NCI-H526 treated with DMSO at 0.1 percent for 48 hours (cell line): ENCODE data around the gene TKT.

Experiments
- DNase-seq: peaks from one replicate; lab custom pipeline; 2025; lab: John Stamatoyannopoulos, UW

The TKT gene

GRCh38 chr3:53181024-53181371 is 74.8 kb downstream of the TKT start:
- no peak for DNase-seq

GRCh38 chr3:53180305-53181023 is 75.4 kb downstream of the TKT start:
- no peak for DNase-seq

DNA sequence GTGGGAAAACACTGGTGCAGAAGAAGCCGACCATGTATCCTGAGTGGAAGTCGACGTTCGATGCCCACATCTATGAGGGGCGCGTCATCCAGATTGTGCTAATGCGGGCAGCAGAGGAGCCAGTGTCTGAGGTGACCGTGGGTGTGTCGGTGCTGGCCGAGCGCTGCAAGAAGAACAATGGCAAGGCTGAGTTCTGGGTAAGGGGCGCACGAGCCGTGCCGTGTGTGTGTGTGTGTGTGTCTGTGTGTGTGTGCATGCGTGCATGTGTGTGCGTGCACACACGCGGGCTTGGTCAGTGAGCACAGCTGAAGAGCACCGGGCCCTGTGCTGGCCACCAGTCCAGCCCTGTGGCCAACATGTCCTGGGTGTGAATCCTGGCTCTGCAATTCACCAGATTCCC is 76.2 kb downstream of the TKT start:
- DNase-seq = no peak

DNA sequence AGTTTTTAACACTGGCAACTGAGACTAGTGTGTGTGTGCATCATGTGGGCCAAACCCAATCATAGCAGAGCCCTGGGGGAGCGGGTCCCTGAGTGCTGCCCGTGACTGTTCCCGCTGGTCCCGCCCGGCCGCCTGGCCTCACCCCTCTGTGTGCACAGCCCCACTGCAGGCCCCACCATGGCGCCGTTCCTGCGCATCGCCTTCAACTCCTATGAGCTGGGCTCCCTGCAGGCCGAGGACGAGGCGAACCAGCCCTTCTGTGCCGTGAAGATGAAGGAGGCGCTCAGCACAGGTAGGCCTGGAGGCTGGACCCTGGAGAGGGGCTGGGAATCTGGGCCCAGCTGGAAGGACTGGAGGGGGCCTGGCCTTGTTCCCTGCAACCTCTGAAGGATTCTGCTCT is 77.6 kb downstream of the TKT start:
- no peak for DNase-seq

DNA sequence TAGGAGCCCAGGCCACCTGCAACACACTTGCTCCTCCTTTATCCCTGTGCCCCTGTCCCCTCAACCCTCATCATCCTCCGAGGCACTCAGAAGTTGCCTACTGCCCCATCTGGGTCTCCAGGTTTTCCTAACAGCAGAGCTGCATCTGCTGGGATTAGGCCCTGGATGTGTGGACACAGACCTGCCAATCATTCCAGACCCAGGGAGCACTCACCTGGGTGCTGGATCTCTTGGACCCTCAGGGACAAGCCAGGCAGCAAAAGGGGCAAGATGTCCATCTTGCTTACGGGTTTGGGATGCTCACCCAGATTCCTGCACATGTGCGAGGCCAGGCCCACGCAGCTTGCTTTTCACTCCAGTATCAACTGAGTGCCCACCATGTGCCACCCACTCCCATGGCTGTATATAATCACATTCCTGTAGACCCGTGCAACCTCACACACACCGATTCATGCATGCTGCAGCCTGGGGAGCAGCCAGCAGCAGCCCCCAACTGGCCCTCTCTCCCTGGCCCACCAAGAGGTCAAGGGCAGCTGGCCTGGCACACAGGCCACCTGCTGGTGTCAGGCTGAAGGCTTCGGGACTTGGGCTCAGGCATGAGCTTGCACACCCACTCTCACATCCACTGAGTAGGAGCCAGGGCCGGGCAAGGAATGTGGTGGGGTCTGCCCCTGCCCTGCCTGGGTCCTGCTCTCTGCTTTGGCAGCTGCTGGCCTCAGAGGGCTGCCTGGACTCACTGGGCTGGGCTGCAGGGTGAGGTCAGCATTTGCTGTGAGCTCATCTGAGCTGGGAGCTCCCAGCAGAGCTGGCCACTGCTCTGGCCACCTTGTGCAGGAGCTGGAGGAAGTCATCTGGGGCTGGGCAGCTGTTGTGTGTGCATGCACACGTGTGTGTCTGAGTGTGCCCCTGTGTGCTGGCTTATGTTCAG is 79.9 kb downstream of the TKT start:
- DNase-seq = no peak
